Measurements from ENCODE around the gene OXLD1.
A peak's percentile ranks its signal among the peaks of the same experiment; 100 is the strongest.

OXLD1 gene

DNA sequence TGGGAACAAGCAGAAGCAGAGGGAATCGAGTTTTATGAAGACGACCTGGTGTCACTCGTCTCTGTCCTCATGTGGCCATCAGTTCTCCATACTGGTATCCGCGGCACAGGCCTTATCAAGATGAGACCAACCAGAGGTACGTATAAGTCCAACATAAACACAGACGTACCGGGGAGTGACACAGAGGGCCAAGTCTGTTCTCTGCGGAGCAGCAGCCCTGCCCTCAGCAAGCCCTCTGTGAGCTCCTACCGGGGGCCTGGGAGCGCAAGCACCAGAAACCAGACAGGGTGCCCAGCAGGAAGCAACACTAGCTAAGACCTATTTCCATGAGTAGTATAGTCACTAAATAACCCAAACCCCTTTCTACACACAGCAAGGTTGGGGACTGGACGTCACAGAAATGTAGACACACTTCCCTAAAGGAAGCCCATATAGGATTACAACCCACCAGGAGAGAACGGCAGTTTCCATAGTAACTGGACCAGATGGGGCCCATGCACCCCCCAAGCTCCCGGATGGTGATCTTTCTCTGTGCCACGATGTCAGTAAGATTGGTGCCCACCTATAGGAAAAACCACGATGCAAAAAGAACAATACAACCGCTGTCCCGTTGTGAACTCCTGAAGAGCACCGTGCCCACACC, 16.3 kb upstream of the OXLD1 start:
- no peak for FAIRE-seq

DNA sequence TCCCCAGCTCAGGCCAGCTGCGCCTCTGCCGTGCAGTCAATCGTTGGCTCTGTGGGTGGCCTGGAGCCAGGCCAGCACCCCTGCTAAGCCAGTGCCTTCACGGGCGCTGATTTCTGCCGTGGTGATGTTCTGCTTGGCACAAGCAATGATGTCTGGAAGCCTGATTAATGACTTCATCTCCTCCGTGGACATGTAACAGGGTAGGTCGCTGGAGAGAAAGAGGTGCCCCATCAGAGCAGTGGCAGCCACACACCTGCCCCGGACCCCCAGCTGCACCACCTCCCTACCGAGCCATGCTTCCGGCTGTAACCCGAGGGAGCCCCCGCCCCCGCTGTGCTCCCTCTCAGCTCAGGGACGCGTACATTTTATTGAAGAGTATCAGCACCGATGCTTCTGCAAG, 15.3 kb upstream of the OXLD1 start:
- FAIRE-seq: no peak

DNA sequence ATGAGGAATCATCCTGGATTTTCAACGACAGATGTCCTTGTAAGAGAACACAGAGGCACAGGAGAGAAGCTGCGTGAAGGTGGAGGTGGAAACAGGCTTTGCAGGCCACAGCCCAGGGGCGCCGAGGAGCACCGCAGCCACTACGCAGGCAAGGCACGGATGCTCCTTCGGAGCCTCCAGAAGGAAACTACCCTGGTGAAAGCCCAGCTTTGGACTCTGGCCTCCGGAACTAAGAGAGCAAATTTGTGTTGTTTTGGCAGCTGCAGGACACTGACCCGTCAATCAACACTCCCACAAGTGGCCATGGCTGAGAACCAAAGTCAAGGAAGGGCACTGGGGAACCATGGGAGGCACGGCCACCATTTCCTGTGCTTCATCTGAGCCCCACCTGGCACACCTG, 13.7 kb upstream of the OXLD1 start:
- FAIRE-seq: no peak

- FAIRE-seq: no peak
Observed at GRCh38 chr17:81676906-81677305, 10.5 kb upstream of the OXLD1 start.

DNA sequence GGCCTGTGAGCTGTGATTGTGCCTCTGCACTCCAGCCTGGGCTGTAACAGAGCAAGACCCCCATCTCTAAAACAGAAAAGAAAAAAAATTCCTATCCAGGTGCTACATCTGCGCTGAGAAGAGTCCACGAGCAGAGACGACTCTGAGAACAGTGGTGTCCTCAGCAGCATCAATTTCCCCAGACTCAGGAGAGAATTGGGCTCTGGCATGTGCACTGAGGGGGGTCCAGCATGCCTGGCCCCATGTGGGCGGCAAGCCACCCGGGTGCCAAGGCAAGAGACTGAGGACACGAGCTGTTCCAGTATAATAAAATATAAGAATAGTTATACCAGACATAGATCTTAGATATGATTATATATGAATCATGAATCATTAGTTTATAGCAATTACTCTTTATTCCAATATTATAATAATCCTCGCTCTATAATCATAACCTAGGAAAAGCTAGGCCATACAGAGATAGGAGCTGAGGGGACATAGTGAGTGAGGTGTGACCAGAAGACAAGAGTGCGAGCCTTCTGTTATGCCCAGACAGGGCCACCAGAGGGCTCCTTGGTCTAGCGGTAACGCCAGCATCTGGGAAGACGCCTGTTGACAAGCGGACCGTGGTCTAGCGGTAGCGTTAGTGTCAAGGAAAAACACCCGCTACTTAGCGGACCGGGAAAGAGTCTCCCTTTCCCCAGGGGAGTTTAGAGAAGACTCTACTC, 9.3 kb upstream of the OXLD1 start:
- FAIRE-seq: peak; percentile 86

DNA sequence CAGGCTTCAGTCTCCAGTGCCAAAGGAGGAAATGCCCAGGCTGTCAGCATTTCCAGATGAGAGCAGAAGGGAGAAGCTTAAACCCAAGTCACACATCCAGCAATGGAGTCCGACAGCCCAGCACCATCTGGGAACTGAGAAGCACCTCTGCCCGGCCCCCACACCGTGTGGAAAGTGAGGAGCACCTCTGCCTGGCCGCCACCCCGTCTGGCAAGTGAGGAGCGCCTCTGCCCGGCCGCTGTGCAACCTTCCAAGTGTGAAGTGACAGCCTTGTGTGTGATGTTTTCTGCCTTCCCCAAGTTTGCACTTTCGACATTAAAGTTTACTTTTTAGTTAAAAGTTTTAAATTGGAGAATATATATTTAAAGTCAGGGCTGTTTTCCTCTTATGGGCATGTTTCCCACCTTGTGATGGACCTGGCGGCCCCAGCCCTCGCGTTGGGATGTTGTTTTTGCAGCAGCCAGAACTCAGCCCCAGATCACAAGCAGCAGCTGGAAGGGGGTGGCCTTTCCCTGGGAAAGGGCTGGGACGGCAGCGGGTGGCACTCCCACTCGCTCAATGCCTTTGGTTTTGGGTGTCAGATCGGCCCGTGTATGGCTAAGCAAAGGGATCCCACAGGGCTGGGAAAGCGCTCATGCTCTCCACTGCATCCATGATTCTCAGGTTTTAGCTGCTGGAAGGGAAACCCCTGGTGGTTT, 7.3 kb upstream of the OXLD1 start:
- no peak for FAIRE-seq

DNA sequence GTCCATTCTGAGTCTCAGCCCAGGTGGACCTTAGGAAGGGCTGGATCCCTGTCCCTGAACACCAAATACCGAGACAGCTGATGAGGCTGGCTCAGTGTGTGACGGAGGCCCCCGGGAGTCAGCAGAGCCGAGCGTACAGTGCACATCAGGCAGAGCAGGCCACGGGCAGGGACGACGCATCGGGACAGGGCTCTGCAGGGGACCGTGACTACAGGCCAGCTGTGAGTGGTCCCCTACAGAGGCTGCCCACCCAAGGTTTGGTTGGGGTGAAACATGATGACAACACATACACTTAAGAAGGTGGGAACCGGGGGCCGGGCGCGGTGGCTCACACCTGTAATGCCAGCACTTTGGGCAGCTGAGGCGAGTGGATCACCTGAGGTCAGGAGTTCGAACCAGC, 6.5 kb upstream of the OXLD1 start:
- no peak for FAIRE-seq

- no peak for FAIRE-seq
Observed at GRCh38 chr17:81672504-81672903, 6.1 kb upstream of the OXLD1 start.

DNA sequence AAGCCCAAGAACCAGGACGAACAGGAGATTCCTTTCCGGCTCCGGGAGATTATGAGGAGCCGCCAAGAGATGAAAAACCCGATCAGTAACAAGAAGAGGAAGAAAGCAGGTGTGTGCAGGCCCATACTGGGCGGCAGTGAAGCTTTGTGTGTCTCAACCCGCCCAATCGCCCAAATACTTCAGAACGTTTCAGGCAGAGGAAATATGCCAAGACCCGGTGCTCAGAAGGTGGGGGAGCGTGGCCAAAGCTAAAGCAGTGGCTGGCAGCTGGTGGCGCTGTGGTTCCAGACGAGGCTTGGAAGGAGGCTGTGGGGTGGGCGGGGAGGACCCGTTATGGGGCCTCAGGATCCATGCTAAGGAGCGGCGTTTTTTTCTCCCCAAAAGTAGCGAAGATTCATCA, 1.3 kb upstream of the OXLD1 start:
- FAIRE-seq: no peak

- no peak for FAIRE-seq
Observed at GRCh38 chr17:81666092-81666341, 388 bp downstream of the OXLD1 start.

GRCh38 chr17:81665205-81666091, 957 bp downstream of the OXLD1 start:
- FAIRE-seq: no peak

DNA sequence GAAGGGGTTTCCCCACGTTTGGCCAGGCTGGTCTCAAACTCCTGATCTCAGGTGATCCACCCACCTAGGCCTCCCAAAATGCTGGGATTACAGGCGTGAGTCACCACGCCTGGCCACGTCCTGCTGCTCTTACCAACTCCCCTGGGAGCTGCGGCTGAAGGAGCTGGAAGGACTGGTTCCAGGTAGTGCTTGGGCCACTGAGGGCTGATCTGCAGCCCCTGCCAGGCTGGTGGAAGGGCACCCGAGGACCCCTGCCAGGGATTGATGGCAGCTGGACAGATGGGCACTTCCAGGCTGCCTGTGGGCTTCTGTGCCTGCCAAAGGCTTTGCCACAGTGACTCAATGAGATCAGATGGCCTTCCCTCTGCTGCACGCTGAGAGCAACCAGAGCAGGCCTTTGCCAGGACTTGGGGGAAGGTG, 2.3 kb downstream of the OXLD1 start:
- FAIRE-seq: no peak

DNA sequence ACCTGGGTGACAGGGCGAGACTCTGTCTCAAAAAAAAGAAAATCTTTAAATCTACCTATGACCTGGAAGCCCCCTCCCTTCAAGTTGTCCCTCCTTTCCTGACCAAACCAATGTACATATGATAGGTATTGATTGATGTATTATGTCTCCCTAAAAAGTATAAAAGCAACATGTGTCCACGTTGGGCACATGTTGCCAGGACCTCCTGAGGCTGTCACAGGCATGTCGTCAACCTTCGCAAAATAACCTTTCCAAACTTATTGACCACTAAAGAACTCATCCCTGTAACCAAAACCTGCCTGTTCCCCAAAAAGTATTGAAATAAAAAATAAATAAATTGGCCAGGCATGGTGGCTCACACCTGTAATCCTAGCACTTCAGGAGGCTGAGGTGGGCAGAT, 4.4 kb downstream of the OXLD1 start:
- FAIRE-seq: no peak

- no peak for FAIRE-seq
Observed at GRCh38 chr17:81660441-81660840, 6.0 kb downstream of the OXLD1 start.

DNA sequence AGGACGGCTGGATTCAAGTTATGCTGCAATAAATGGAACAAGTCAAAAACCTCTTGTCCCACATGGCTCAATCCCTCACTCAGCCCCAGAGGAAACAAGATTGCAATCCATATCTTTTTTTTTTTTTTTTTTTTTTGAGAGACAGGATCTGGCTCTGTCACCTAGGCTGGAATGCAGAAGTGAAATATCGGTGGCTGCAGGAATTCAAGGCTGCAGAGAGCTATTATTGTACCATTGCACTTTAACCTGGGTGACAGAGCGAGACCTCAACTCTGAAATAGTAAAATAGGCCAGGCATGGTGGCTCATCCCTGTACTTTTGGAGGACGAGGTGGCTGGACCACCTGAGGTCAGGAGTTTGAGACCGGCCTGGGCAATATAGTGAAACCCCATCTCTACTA, 7.4 kb downstream of the OXLD1 start:
- no peak for FAIRE-seq

DNA sequence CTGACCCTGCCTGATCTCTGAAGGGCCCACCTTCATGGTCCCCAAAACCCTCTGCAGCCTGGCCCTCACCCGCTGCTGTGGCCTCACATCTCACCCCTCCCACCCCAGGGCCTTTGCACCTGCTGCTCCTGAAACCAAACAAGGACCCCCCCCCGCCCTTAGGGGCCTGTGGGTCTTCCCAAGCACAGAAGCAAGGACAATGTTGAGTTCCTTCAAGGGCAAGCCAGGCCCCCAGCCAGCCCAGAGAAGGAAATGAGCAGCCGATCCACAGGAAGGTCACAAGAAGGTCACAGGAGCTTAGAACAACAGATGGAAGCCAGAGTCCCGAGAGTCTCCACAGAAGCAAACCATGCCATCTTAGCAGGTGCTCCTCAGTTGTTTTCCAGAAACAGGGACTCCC, 9.6 kb downstream of the OXLD1 start:
- no peak for FAIRE-seq

DNA sequence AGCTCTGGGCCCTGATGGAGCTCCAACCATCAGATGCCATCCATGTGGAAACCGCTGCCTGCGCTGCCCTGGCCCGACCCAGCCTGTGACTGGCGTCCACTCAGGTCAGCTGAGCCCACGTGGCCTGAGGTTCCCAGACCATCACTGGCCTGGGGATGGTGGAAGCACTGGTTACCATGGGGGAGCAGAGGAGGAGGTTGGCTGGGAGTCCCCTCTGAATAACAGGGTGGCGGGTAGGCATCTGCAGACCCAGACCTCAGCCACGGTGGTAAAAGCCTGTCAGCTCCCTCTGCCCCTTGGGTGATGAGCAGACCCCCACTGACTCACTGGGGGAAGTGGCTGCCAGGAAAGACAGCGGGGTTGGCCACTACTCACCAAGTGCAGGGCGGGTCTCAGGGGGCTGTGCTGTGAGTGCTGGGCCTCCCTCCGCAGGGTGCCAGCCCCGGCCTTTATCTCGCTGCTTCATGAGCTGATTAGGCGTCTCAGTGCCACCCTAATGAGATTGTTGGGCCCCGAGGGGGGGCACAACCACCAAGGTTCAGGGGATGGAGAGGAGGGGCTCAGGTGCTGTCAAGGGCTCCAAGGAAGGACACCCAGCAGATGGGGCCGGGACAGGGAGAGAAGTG, 10.2 kb downstream of the OXLD1 start, which contains the start of gene PDE6G:
Gene PDE6G, minus strand, starts transcription at position 425 of the 626 bp plus-strand sequence. CDS start 3,237 bp downstream, outside the sequence.
- no peak for FAIRE-seq

- FAIRE-seq: no peak
Observed at GRCh38 chr17:81655378-81656117, 10.9 kb downstream of the OXLD1 start.

DNA sequence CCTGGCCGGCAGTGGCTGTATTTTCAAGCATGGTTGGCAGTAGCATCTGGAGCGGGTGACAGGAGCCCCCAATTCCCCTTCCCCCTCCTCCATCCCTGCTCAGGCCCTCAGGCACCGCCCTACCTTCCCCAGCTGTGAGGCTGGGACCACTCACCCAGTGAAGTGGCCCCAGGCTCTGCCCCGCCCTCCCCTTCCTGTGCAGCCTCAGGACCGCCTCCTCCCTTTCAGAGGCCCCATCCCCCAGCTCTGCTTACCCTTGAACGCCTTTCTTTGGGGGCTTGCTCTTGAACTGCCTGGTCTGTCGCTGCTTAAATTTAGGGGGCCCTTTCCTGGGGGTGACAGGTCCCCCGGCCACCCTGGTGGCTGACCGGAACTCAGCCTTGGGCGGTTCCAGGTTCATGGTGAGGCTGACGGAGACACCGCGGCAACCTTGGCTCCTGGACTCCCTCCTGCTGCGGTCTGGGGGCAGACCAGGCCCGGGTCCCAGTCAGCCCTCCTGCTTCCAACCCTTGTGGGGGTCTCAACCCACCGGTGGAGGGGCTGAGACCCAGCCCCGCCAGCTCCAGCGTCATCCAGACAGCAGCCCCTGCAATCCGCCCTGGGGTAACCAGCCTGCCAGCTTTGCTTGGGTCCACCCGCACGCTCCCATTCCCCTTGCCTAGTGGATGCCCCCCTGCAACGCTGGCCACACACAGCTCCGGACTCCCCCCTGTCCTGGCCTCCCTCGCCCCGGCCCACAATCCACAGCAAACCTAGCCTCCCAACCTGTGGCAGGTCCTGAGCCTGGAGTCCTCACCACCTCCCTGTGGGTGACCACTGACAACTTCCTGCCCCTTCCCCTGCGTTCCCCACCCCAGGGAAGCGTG, 13.3 kb downstream of the OXLD1 start:
- FAIRE-seq: no peak

DNA sequence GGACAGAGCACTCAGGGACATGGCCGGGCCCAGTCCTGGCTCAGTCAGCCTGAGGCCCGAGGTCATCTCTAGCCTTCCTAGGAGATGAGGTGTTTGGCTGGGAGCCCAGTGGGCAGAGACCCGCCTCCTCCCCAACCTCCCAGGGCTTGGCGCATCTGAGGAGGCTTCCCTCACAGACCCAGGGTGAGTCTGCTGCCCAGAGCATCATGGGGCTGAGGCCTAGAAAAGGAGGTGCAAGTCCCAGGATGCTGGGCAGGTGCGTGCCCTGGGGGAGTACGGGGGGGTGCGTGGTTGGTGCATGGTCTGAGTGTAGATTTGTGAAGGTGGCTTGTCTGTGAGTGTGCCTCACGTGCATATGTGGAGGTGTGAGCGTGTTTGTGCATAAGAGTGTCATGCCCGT, 14.7 kb downstream of the OXLD1 start:
- no peak for FAIRE-seq

GRCh38 chr17:81650951-81651350, 15.5 kb downstream of the OXLD1 start:
- no peak for FAIRE-seq
